ENCODE results near the gene RFT1.

Gene RFT1

DNA sequence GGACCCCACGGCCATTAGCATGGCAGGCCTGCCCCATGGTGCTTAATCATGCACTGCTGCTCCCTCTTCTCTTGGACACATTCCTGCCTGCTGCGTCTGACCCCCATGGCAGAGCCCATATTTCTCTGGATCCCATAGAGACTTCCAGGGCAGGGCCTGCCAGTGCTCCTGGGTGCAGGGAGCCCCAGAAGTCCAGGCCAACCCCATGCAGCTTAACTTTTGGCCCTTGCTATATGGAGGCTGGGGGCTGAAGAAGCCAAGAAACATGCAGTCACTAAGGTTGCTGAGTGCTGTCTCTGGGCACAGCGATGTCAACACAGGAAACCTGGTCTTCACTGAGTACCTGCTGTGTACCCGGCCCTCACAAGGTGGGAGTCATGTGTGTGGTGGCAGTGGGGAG is 19.5 kb upstream of the RFT1 start:
- H3K36me3 ChIP-seq (ENCODE audit: control insufficient read depth, low read length): no peaks in the 10 kb centered on the region
- H3K4me2 ChIP-seq (ENCODE audit: low read length): no peak overlapping the region
- H3K4me1 ChIP-seq (ENCODE audit: control insufficient read depth, low read length): no peaks in the 10 kb centered on the region
- no peak overlapping the region for H3K4me3 ChIP-seq (ENCODE audit: low read length)
- H3K79me2 ChIP-seq (ENCODE audit: control insufficient read depth, low read length): no peaks in the 10 kb centered on the region
- no peaks in the 10 kb centered on the region for H3K9me3 ChIP-seq (ENCODE audit: control insufficient read depth, insufficient read depth, low read length)
- no peak overlapping the region for H3K27ac ChIP-seq (ENCODE audit: low read depth, low read length)
- no peaks in the 10 kb centered on the region for H3F3A ChIP-seq (ENCODE audit: control insufficient read depth, insufficient read depth)
- H4K20me1 ChIP-seq (ENCODE audit: control insufficient read depth, insufficient read depth, low read depth, low read length): no peaks in the 10 kb centered on the region
- no peaks in the 10 kb centered on the region for H3K27me3 ChIP-seq (ENCODE audit: control insufficient read depth, low read length)
- no peak for TF ChIP-seq EZH2phosphoT487 (IDR thresholded peaks at IDR 0.05; ENCODE audit: borderline replicate concordance, low read length)
- TF ChIP-seq, protein P1, sequence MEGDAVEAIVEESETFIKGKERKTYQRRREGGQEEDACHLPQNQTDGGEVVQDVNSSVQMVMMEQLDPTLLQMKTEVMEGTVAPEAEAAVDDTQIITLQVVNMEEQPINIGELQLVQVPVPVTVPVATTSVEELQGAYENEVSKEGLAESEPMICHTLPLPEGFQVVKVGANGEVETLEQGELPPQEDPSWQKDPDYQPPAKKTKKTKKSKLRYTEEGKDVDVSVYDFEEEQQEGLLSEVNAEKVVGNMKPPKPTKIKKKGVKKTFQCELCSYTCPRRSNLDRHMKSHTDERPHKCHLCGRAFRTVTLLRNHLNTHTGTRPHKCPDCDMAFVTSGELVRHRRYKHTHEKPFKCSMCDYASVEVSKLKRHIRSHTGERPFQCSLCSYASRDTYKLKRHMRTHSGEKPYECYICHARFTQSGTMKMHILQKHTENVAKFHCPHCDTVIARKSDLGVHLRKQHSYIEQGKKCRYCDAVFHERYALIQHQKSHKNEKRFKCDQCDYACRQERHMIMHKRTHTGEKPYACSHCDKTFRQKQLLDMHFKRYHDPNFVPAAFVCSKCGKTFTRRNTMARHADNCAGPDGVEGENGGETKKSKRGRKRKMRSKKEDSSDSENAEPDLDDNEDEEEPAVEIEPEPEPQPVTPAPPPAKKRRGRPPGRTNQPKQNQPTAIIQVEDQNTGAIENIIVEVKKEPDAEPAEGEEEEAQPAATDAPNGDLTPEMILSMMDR (IDR thresholded peaks at IDR 0.05; ENCODE audit: low read depth, low read length, poor library complexity, severe bottlenecking): no peak
- no peaks in the 10 kb centered on the region for H3K9me2 ChIP-seq (replicated peaks; ENCODE audit: control insufficient read depth, low read length)

DNA sequence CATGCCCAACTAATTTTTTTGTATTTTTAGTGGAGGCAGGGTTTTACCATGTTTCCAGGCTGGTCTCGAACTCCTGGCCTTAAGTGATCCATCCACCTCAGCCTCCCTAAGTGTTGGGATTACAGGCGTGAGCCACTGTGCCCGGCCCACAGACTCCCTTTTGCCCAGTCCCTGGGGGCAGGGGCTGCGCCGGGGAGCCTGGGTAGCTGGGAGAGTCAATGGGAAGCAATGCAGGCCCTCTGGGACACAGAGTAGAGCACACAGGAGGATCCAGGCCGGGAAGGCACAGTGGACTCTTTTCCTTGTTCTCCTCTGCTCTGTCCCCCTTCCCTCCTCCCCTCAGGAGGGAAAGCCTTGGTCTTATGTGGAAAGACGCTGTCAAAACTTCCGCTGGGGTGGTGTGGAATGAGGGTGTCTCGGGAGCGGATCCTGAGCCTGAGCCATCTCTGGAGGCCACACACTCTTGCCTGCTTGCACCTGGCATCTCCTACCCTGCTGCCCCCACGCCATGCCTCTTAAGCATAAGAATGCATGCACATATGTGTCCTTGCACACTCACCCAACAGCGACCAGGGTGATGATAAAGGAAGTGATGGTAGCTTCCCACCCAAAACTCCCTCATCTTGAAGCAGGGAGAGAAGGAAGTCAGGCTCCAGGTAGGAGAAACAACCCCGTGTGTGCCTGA is 18.9 kb upstream of the RFT1 start:
- TF ChIP-seq, protein P1 (IDR thresholded peaks at IDR 0.05; ENCODE audit: low read depth, low read length, poor library complexity, severe bottlenecking): no peak
- no peak for TF ChIP-seq EZH2phosphoT487 (IDR thresholded peaks at IDR 0.05; ENCODE audit: borderline replicate concordance, low read length)
- Histone ChIP-seq H3K4me3 (ENCODE audit: low read length) (no peak overlapping the region), H3K27ac (ENCODE audit: low read depth, low read length) (no peak overlapping the region), H3F3A (ENCODE audit: control insufficient read depth, insufficient read depth) (no peaks in the 10 kb centered on the region), H3K9me2 (replicated peaks; ENCODE audit: control insufficient read depth, low read length) (no peaks in the 10 kb centered on the region), H3K27me3 (ENCODE audit: control insufficient read depth, low read length) (no peaks in the 10 kb centered on the region), H3K4me2 (ENCODE audit: low read length) (no peak overlapping the region), H3K79me2 (ENCODE audit: control insufficient read depth, low read length) (no peaks in the 10 kb centered on the region), H3K9me3 (ENCODE audit: control insufficient read depth, insufficient read depth, low read length) (no peaks in the 10 kb centered on the region), H3K4me1 (ENCODE audit: control insufficient read depth, low read length) (no peaks in the 10 kb centered on the region), H3K36me3 (ENCODE audit: control insufficient read depth, low read length) (no peaks in the 10 kb centered on the region), H4K20me1 (ENCODE audit: control insufficient read depth, insufficient read depth, low read depth, low read length) (no peaks in the 10 kb centered on the region)

DNA sequence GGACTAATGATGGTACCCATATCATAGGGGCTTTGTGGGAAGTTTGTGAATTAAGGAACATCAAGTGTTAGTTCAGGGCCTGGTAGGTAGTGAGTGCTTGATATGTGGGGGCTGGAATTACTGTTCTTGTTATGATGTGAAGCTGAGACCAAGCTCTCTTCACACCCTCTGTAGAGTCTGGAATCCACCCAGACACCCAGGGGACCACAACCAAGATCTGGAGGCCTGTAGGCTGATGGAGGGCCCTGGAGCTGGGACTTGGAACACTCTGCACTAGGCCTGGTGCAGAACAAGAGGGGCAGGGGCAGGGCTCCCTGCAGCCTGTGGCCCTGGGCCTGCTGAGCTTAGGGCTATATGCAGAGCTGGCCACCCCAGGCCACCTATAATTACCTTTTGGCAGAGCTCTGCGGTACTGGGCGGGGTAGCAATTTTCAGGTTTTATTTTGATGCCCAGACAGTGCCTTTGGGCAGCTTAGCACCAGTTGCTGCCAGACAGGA is 17.7 kb upstream of the RFT1 start:
- H3K4me1 ChIP-seq (ENCODE audit: control insufficient read depth, low read length): no peaks in the 10 kb centered on the region

More for the DNA sequence above, 17.7 kb upstream of the RFT1 start:
- no peaks in the 10 kb centered on the region for H3K79me2 ChIP-seq (ENCODE audit: control insufficient read depth, low read length)
- no peaks in the 10 kb centered on the region for H3F3A ChIP-seq (ENCODE audit: control insufficient read depth, insufficient read depth)
- TF ChIP-seq, protein P1 (IDR thresholded peaks at IDR 0.05; ENCODE audit: low read depth, low read length, poor library complexity, severe bottlenecking): no peak
- no peak for TF ChIP-seq EZH2phosphoT487 (IDR thresholded peaks at IDR 0.05; ENCODE audit: borderline replicate concordance, low read length)
- H3K27me3 ChIP-seq (ENCODE audit: control insufficient read depth, low read length): no peaks in the 10 kb centered on the region
- H3K4me3 ChIP-seq (ENCODE audit: low read length): no peak overlapping the region
- no peak overlapping the region for H3K27ac ChIP-seq (ENCODE audit: low read depth, low read length)
- no peaks in the 10 kb centered on the region for H3K9me3 ChIP-seq (ENCODE audit: control insufficient read depth, insufficient read depth, low read length)
- no peak overlapping the region for H3K4me2 ChIP-seq (ENCODE audit: low read length)
- H4K20me1 ChIP-seq (ENCODE audit: control insufficient read depth, insufficient read depth, low read depth, low read length): no peaks in the 10 kb centered on the region
- H3K36me3 ChIP-seq (ENCODE audit: control insufficient read depth, low read length): no peaks in the 10 kb centered on the region
- H3K9me2 ChIP-seq (replicated peaks; ENCODE audit: control insufficient read depth, low read length): no peaks in the 10 kb centered on the region

Measured in DOHH2 (cell line).